SK-N-SH (cell line): ENCODE measurements around the gene GLTP. TPM values are rescaled to one million over a fixed set of nuclear protein-coding genes. Genes with fewer than 3 reads are reported as not detected.

Source experiments
- CTCF ChIA-PET: fragments of 300-600, 350-600 bp; formaldehyde crosslinking; extraction: SDS; loops from one replicate; lab custom pipeline; 2021; lab: Yijun Ruan, JAX
- POLR2A ChIA-PET: fragments of 350-600 bp; sonication (Branson Sonifier 250); formaldehyde crosslinking; extraction: SDS; loops from one replicate; lab custom pipeline; 2020; ENCODE audit warnings: antibody characterized with exemption, inconsistent platforms; lab: Yijun Ruan, JAX
- DNase-seq: peaks from one replicate; pipeline ENCODE4 v3.0.0; 2012
- H2AFZ ChIP-seq: fragments of 200-600 bp; sonication (generic); 2 replicates; pipeline ENCODE4 v1.8.1; 2016; ENCODE audit warnings: antibody characterized with exemption, mild to moderate bottlenecking, low read depth
- H3F3A ChIP-seq: fragments of 200-600 bp; sonication (generic); replicated peaks from 2 replicates; pipeline ENCODE3; 2016; ENCODE audit warnings: antibody characterized with exemption, mild to moderate bottlenecking; ENCODE audit not compliant: insufficient read depth
- H3K27ac ChIP-seq, 2 experiments: fragments of 200-500 bp in 1 of 2; fragments of 200-600 bp in 1 of 2; sonication (Bioruptor generic) in 1 of 2; sonication (generic), shearing (Covaris generic) in 1 of 2; 2 replicates each; pipeline versions ENCODE4 v1.5.1 to v1.6.1; 2014 to 2016; ENCODE audit warnings: low read depth in 2 of 2, inconsistent platforms in 1 of 2, low read length in 1 of 2, mild to moderate bottlenecking in 1 of 2, mixed read lengths in 1 of 2
- H3K27me3 ChIP-seq: fragments of 200-600 bp; sonication (generic), shearing (Covaris generic); 2 replicates; pipeline ENCODE4 v1.6.1; 2016; ENCODE audit warnings: mixed run types; ENCODE audit not compliant: insufficient read depth
- H3K36me3 ChIP-seq, 2 experiments: fragments of 200-500 bp in 1 of 2; fragments of 200-600 bp in 1 of 2; sonication (Bioruptor generic) in 1 of 2; sonication (generic) in 1 of 2; replicated peaks in 1 of 2; 2 replicates each; pipeline versions ENCODE3 to v1.5.1; 2014 to 2016; ENCODE audit warnings: low read length in 1 of 2, mild to moderate bottlenecking in 1 of 2; ENCODE audit not compliant: insufficient read depth in 2 of 2, control insufficient read depth in 1 of 2
- H3K4me1 ChIP-seq, 2 experiments: fragments of 200-500 bp in 1 of 2; fragments of 200-600 bp in 1 of 2; sonication (Bioruptor generic) in 1 of 2; sonication (generic), shearing (Covaris generic) in 1 of 2; 2 replicates each; pipeline versions ENCODE4 v1.5.1 to v1.6.1; 2014 to 2016; ENCODE audit warnings: low read depth in 1 of 2, low read length in 1 of 2, mixed run types in 1 of 2; ENCODE audit not compliant: insufficient read depth in 2 of 2, control insufficient read depth in 1 of 2
- H3K4me2 ChIP-seq: fragments of 200-600 bp; sonication (generic), shearing (Covaris generic); 2 replicates; pipeline ENCODE4 v1.6.1; 2017; ENCODE audit warnings: mixed run types
- H3K4me3 ChIP-seq, 2 experiments: fragments of 200-500 bp in 1 of 2; fragments of 200-600 bp in 1 of 2; sonication (Bioruptor generic) in 1 of 2; sonication (generic), shearing (Covaris generic) in 1 of 2; 2 replicates each; pipeline versions ENCODE4 v1.5.1 to v1.8.1; 2014 to 2016; ENCODE audit warnings: low read depth in 2 of 2, inconsistent platforms in 1 of 2, low read length in 1 of 2, mild to moderate bottlenecking in 1 of 2, mixed read lengths in 1 of 2, moderate library complexity in 1 of 2
- H3K79me2 ChIP-seq: fragments of 200-600 bp; sonication (generic); 2 replicates; pipeline ENCODE4 v1.8.1; 2017; ENCODE audit warnings: mild to moderate bottlenecking; ENCODE audit not compliant: insufficient read depth
- H3K9ac ChIP-seq: fragments of 200-600 bp; sonication (generic); 2 replicates; pipeline ENCODE4 v1.6.1; 2017; ENCODE audit warnings: mixed run types
- H3K9me2 ChIP-seq: fragments of 200-600 bp; sonication (generic); 2 replicates; pipeline ENCODE4 v1.6.1; 2017; ENCODE audit warnings: mixed run types
- H3K9me3 ChIP-seq: fragments of 200-600 bp; sonication (generic); 2 replicates; pipeline ENCODE4 v1.6.1; 2017; ENCODE audit warnings: mixed run types, mild to moderate bottlenecking, moderate library complexity
- H4K20me1 ChIP-seq: fragments of 200-600 bp; sonication (generic); 2 replicates; pipeline ENCODE4 v1.6.1; 2017; ENCODE audit warnings: mild to moderate bottlenecking, mixed run types; ENCODE audit not compliant: insufficient read depth
- CHD2 ChIP-seq: fragments of 150-350 bp; IDR thresholded peaks from 2 replicates; pipeline ENCODE4 v1.6.1; 2018; ENCODE audit warnings: low read length; ENCODE audit not compliant: partially characterized antibody
- FOXJ3 ChIP-seq: sonication (generic); formaldehyde crosslinking; IDR thresholded peaks from 2 replicates; pipeline ENCODE4 v1.5.1; 2020; ENCODE audit warnings: mild to moderate bottlenecking, missing genetic modification reagents
- GATA2 ChIP-seq: sonication (generic); formaldehyde crosslinking; IDR thresholded peaks from 2 replicates; pipeline ENCODE4 v1.5.0; 2020; ENCODE audit warnings: mild to moderate bottlenecking, missing genetic modification reagents
- IRF3 ChIP-seq: fragments of 150-350 bp; IDR thresholded peaks from 2 replicates; pipeline ENCODE4 v1.6.1; 2016; ENCODE audit warnings: mild to moderate bottlenecking, low read depth, low read length
- MEF2A ChIP-seq: IDR thresholded peaks from 2 replicates; pipeline ENCODE4 v1.4.0; 2012; ENCODE audit warnings: low read depth, borderline replicate concordance
- NFIC ChIP-seq: IDR thresholded peaks from 2 replicates; pipeline ENCODE4 v1.4.0; 2012; ENCODE audit warnings: borderline replicate concordance
- POLR2AphosphoS5 ChIP-seq: IDR thresholded peaks from 2 replicates; pipeline ENCODE4 v1.6.1; 2012; ENCODE audit warnings: low read depth, low read length
- RAD21 ChIP-seq: IDR thresholded peaks from 2 replicates; pipeline ENCODE4 v1.6.1; 2012; ENCODE audit warnings: mild to moderate bottlenecking, low read length
- RCOR1 ChIP-seq: fragments of 150-350 bp; IDR thresholded peaks from 2 replicates; pipeline ENCODE4 v1.6.1; 2017; ENCODE audit warnings: antibody characterized with exemption, low read length
- REST ChIP-seq: IDR thresholded peaks from 2 replicates; pipeline ENCODE4 v1.6.1; 2012; ENCODE audit warnings: mild to moderate bottlenecking, low read depth, low read length, moderate library complexity
- RXRA ChIP-seq: IDR thresholded peaks from 2 replicates; pipeline ENCODE4 v1.4.0; 2012; ENCODE audit warnings: low read depth, mild to moderate bottlenecking, borderline replicate concordance
- SMC3 ChIP-seq: IDR thresholded peaks from 2 replicates; pipeline ENCODE4 v1.6.1; 2012; ENCODE audit warnings: low read depth, low read length, improper control_type of control experiment
- TEAD4 ChIP-seq: IDR thresholded peaks from 2 replicates; pipeline ENCODE4 v1.4.0; 2012; ENCODE audit warnings: mild to moderate bottlenecking, borderline replicate concordance; ENCODE audit not compliant: insufficient read depth
- YY1 ChIP-seq: IDR thresholded peaks from 2 replicates; pipeline ENCODE4 v1.4.0; 2012; ENCODE audit warnings: low read depth, mild to moderate bottlenecking
- WGBS: methylation state at CpG from one replicate; pipeline ENCODE4 v1.1.6; 2017; ENCODE audit warnings: low lambda C conversion rate; 5-methylcytosine and 5-hydroxymethylcytosine counted together
- polyA plus RNA-seq, 3 experiments: library from polyadenylated mRNA; depleted of rRNA; stranded (reverse); fragments of >200 nt; gene quantifications; 2 replicates each; pipeline ENCODE4 v1.2.3, GENCODE V29; 2012
- TF ChIP-seq, protein P1 (sequence below): fragments of 200-600 bp; sonication (generic); IDR thresholded peaks from 2 replicates; pipeline ENCODE4 v1.6.1; 2017; ENCODE audit warnings: antibody characterized with exemption, mild to moderate bottlenecking, moderate library complexity

Gene GLTP
- polyA plus RNA-seq, 1 of the 3 experiments (the other 2 are of a cell fraction) = 23.0 TPM

DNA sequence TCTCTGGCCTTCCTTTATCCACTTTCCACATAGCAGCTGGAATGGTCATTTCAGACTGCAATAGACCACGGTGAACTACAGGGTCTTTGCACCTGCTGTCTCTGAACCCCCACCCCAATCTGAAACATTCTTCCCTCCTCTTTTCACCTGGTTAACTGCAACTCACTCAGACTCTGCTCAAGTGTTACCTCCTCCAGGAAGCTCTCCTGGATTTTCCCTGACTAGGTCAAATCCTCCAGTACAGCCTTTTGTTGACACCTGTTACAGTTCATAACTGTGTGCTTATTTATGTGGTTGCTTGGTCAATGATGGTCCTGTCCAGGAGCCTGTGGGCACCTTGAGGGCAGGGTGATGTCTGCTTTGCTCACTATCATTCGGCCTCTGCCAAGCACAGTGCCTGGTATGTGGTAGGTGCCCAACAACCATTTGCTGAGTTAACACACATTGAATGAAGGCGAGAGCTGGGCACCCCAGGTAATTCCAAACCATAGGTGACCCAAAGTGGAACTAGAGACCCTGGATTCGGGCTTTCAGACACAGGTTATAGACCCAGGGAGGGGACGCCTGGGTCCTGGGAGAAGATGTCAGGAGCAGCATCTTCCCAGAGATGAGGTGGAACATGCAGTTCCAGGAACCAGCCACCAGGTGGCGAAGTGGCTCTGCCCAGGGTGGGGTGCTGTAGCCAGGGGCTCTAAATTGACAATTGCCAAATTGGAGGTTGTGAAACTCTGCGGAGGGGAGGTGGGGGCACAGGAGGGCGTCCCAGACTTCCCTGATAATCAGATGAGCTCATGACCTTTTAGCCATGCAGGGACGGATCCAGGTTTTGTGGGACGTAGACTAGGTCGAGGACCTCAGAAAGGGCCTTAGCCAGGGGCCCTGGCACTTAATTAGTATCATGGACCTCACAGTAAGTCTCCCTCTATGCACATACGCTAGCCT is 75.2 kb downstream of the GLTP start:
- no peak overlapping the region for H2AFZ ChIP-seq
- H3K9me2 ChIP-seq = no peaks in the 10 kb centered on the region
- POLR2A ChIA-PET = no interaction called here
- no peaks in the 10 kb centered on the region for H3K36me3 ChIP-seq
- no peaks in the 10 kb centered on the region for H3K79me2 ChIP-seq
- CTCF ChIA-PET = interaction anchor here (0.6 to 4.3 kb wide), 38 partner anchors 9 to 437 kb away, joined by 3 to 89 read pairs (median 4); partner anchors contain the start of genes GLTP and TRPV4
- H3K4me3 ChIP-seq = no peak overlapping the region; a peak in 1 of 4 replicates
- no peaks in the 10 kb centered on the region for H4K20me1 ChIP-seq
- H3F3A ChIP-seq = no peaks in the 10 kb centered on the region
- no peaks in the 10 kb centered on the region for H3K9me3 ChIP-seq
- H3K4me1 ChIP-seq = no peaks in the 10 kb centered on the region
- no peak overlapping the region for H3K27ac ChIP-seq
- peak; percentile 89 for DNase-seq
- H3K4me2 ChIP-seq = no peak overlapping the region
- TF ChIP-seq, protein P1, sequence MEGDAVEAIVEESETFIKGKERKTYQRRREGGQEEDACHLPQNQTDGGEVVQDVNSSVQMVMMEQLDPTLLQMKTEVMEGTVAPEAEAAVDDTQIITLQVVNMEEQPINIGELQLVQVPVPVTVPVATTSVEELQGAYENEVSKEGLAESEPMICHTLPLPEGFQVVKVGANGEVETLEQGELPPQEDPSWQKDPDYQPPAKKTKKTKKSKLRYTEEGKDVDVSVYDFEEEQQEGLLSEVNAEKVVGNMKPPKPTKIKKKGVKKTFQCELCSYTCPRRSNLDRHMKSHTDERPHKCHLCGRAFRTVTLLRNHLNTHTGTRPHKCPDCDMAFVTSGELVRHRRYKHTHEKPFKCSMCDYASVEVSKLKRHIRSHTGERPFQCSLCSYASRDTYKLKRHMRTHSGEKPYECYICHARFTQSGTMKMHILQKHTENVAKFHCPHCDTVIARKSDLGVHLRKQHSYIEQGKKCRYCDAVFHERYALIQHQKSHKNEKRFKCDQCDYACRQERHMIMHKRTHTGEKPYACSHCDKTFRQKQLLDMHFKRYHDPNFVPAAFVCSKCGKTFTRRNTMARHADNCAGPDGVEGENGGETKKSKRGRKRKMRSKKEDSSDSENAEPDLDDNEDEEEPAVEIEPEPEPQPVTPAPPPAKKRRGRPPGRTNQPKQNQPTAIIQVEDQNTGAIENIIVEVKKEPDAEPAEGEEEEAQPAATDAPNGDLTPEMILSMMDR = peak; percentile 93
- TF ChIP-seq RAD21 = peak; percentile 77
- TF ChIP-seq CHD2 = no peak
- peak; percentile 87 for TF ChIP-seq SMC3
- TF ChIP-seq REST = no peak
- no peak for TF ChIP-seq MEF2A
- no peak for TF ChIP-seq NFIC
- TF ChIP-seq FOXJ3 (CRISPR knock-in tag) = no peak
- TF ChIP-seq POLR2AphosphoS5 = no peak
- TF ChIP-seq IRF3 = no peak
- TF ChIP-seq TEAD4 = no peak
- no peak for TF ChIP-seq YY1
- no peak for TF ChIP-seq RXRA
- TF ChIP-seq RCOR1 = no peak
- no peak for TF ChIP-seq GATA2 (CRISPR knock-in tag)
- no peaks in the 10 kb centered on the region for H3K27me3 ChIP-seq
- WGBS = 24% methylated on average over 9 of the region's 12 CpGs
- H3K9ac ChIP-seq = no peak overlapping the region
